Heart right ventricle (tissue), 16 donors: ENCODE data around the gene MIX23. TPM values are rescaled to one million over a fixed set of nuclear protein-coding genes. Genes with fewer than 3 reads are reported as not detected.

ENCODE experiments used
- ATAC-seq, 8 donors: fragments of 200-7000 bp; cut with Tn5 transposase; one replicate each; pipeline ENCODE4 v1.9.1; 2020; ENCODE audit warnings: mild to moderate bottlenecking in 8 of 8, moderate library complexity in 8 of 8, moderate number of reproducible peaks in 1 of 8
- DNase-seq, 2 donors: peaks; one replicate each; pipeline ENCODE4 v3.0.0-alpha.2; 2020
- H3K27ac ChIP-seq, 10 donors: fragments of 200-600 bp; sonication (generic) in 2 of 10; one replicate each; pipeline versions ENCODE4 v1.5.0 to v1.8.0; 2020 to 2022; ENCODE audit warnings: mild to moderate bottlenecking in 3 of 10
- H3K27me3 ChIP-seq, 7 donors: fragments of 200-600 bp; one replicate each; pipeline ENCODE4 v1.8.0; 2021 to 2022; ENCODE audit warnings: mild to moderate bottlenecking in 2 of 7
- H3K36me3 ChIP-seq, 9 donors: fragments of 200-600 bp; sonication (generic) in 1 of 9; one replicate each; pipeline versions ENCODE4 v1.5.0 to v1.8.0; 2020 to 2022; ENCODE audit warnings: mild to moderate bottlenecking in 2 of 9
- H3K4me1 ChIP-seq, 9 donors: fragments of 200-600 bp; sonication (generic) in 1 of 9; one replicate each; pipeline versions ENCODE4 v1.5.0 to v1.8.0; 2020 to 2022; ENCODE audit warnings: mild to moderate bottlenecking in 4 of 9
- H3K4me3 ChIP-seq, 10 donors: fragments of 200-600 bp; sonication (generic) in 2 of 10; one replicate each; pipeline versions ENCODE4 v1.5.0 to v1.8.0; 2020 to 2022; ENCODE audit warnings: mild to moderate bottlenecking in 7 of 10, moderate library complexity in 2 of 10
- H3K9me3 ChIP-seq, 11 donors: fragments of 200-600 bp in 10 of 11; sonication (generic) in 2 of 11; one replicate each; pipeline versions ENCODE4 v1.5.0 to v1.8.0; 2013 to 2022; ENCODE audit warnings: mild to moderate bottlenecking in 2 of 11, control low read depth in 1 of 11, moderate library complexity in 1 of 11
- CTCF ChIP-seq, 9 donors: fragments of 200-600 bp; sonication (generic) in 2 of 9; IDR thresholded peaks; one replicate each; pipeline versions ENCODE4 v1.5.0 to v1.8.0; 2021 to 2022; ENCODE audit warnings: antibody characterized with exemption in 9 of 9, mild to moderate bottlenecking in 5 of 9, moderate library complexity in 1 of 9
- whole genome bisulfite sequencing, 2 donors: extraction: QIAGEN DNeasy Blood & Tissue Kit; methylation state at CpG; one replicate each; pipeline ENCODE4 v1.1.7; 2013; ENCODE audit warnings: inconsistent platforms in 1 of 2; 5-methylcytosine and 5-hydroxymethylcytosine counted together
- intact Hi-C, 10 donors: fragments of 100-400 bp; cut with DNase I; formaldehyde crosslinking; loops; one replicate each; pipeline versions ENCODE4 v1.11.1 to v1.14.2; 2022
- polyA plus RNA-seq, 2 donors: library from polyadenylated mRNA; stranded (reverse); fragments of 200-250 nt; gene quantifications; one replicate each; pipeline ENCODE4 v1.2.3, GENCODE V29; 2013
- total RNA-seq, 10 donors: library from RNA; stranded (reverse); fragmentation: NEBNext Ultra II Directional in 3 of 10; extraction: Animal tissue kit (Norgen Biotek cat#: 25700) in 3 of 10; gene quantifications; one replicate each; pipeline versions ENCODE4 v1.2.1 to v1.2.4, GENCODE V29; 2021 to 2023
- donor health status: Arrhythmogenic right ventricular cardiomyopathy.
- donor health status: ischemic (EF 13 %, LVEDD 7.1; RV severe dilation, severe dysfunction).
- donor health status: healthy with polysubstance abuse.
- donor health status: DM: no; HTN: yes; CAD: no.
- donor health status: DM: no; HTN: no; CAD: no.
- donor health status: ischemic (EF 25% LVEDD 6.9; RV normal size, moderate dysfunction).
- donor health status: ischemic (EF 25% LVEDD 5.7; RV mildly dilated, moderate dysfunction).
- donor health status: healthy.
- donor health status: DM: yes; HTN: yes; CAD: no.
- donor health status: Ischemic cardiomyopathy.
- donor health status: ischemic (EF 35%, LVEDD 5.7; RV mildly dilated, moderate dysfunction).
- donor health status: nonischemic (EF 11% LVEDD 7.7; RV severe dilation, severe dysfunction).
- donor health status: DM: yes; HTN: yes; CAD: no.
- donor health status: PGD.
- donor health status: ischemic (EF 29% LVEDD 5.4; RV normal size, mild dysfunction).
- donor health status: nonischemic (EF 23%, LVEDD 6.1; RV moderate dilation, normal function).

Gene MIX23
- total and polyA plus RNA-seq, 12 donors, result 23.8 to 58.4 (median 30.1) TPM

DNA sequence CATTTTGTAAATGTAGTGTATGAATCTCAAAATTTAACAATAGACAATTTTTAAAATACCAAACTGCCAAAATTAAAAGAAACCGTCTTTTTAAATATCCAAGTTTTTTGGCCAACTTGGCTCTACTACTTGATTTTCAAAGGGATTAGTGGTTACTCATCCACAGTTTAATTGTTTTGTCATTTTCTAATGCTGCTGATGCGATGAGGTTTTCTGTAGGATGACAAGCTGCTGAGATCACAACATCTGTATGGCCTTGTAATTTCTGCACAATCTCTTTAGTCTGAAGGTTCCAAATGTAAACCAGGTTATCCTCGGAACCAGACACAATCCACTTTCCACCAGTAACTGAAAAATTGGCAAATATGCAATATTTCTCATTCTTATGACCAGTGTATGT lies 31.4 kb upstream of the MIX23 start:
- intact Hi-C loops, result no loop called here
- Histone ChIP-seq H3K9me3 (no peaks in the 10 kb centered on the region), H3K27ac (no peak overlapping the region), H3K4me1 (peaks cover 8 to 52% (median 27%) of the 10 kb centered on the region in 9 donors), H3K4me3 (no peak overlapping the region), H3K27me3 (no peaks in the 10 kb centered on the region), H3K36me3 (peaks cover 0 to 47% (median 15%) of the 10 kb centered on the region in 9 donors)
- TF ChIP-seq CTCF (IDR thresholded peaks at IDR 0.05), result no peak
- DNase-seq (no peak), ATAC-seq (no peak)
- 81 to 94% methylated on average over 3 of the region's 3 CpGs for WGBS, 2 donors

DNA sequence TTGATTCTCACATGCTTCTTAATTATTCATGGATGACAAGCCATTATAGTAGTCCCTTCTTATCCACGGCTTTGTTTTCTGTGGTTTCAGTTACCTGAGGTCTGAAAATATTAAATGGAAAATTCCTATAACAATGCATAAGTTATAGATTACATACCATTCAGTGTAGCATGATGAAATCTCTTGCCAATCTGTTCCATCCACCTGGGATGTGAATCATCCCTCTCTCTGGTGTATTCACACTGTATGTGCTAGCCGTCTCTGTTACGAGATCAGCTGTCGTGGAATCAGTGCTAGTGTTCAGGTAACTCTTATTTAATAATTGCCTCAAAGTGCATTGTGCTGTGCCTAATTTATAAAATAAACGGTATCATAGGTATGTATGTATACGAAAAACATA lies 27.6 kb upstream of the MIX23 start:
- no peaks in the 10 kb centered on the region for H3K27me3 ChIP-seq
- H3K36me3 ChIP-seq, result peaks cover 0 to 84% (median 38%) of the 10 kb centered on the region in 9 donors
- H3K4me1 ChIP-seq, result peaks cover 4 to 42% (median 21%) of the 10 kb centered on the region in 9 donors
- no peak for ATAC-seq
- no peak overlapping the region for H3K27ac ChIP-seq
- TF ChIP-seq CTCF (IDR thresholded peaks at IDR 0.05), result no peak
- no peak for DNase-seq
- no peaks in the 10 kb centered on the region for H3K9me3 ChIP-seq
- intact Hi-C loops, result no loop called here
- 91 to 92% methylated on average over 6 of the region's 6 CpGs for WGBS, 2 donors
- H3K4me3 ChIP-seq, result no peak overlapping the region

DNA sequence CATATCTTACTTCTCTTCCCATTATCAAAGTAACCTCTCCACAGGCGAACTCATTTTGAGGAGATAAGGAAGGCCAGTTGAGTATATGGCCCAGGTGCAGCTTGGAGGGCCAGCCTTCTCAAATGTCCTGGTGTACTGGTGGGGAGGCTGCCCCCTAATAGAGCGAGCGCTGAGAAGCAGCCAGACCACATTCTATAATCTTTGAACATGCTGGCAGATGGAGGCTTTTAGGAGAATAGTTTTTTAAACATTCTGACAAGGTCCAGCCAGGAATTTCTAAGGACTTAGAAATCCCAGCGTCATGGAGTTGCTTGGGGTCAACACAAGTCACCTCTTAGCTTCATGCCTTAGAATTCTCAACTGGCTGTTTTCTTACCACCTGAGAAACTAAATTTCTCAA lies 27.1 kb upstream of the MIX23 start:
- ATAC-seq (no peak), DNase-seq (no peak)
- Histone ChIP-seq H3K4me1 (peaks cover 3 to 38% (median 18%) of the 10 kb centered on the region in 9 donors), H3K27ac (peak overlapping the region in 1 of 10 donors; percentile 83), H3K9me3 (no peaks in the 10 kb centered on the region), H3K36me3 (peaks cover 0 to 90% (median 38%) of the 10 kb centered on the region in 9 donors), H3K27me3 (no peaks in the 10 kb centered on the region), H3K4me3 (peak overlapping the region in 1 of 10 donors; percentile 30)
- no peak for TF ChIP-seq CTCF (IDR thresholded peaks at IDR 0.05)
- intact Hi-C loops, result no loop called here
- 82 to 90% methylated on average over 4 of the region's 4 CpGs for WGBS, 2 donors

DNA sequence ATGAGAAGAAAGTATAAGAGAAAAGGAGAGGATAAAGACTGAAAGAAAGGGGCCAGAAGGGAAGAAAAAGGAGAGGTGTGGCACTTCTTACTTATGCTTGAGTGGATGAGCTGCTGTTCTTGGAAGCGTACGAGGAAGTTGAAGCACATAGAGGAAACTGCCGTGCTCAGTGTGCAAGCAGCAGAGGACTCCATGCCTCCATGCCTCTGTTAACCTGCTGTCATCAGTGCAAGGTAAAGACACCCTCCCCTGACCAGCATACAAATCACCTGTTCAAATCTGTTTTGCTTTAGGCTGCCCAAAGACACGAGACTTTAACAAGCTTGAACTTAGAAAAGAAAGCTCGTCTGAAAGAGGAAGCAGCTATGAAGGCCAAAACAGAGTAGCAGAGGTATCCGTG lies 26.4 kb upstream of the MIX23 start:
- no peak for TF ChIP-seq CTCF (IDR thresholded peaks at IDR 0.05)
- no peaks in the 10 kb centered on the region for H3K9me3 ChIP-seq
- intact Hi-C loops, result no loop called here
- 81% methylated on average over 6 of the region's 6 CpGs for WGBS, 2 donors
- peaks cover 0 to 96% (median 38%) of the 10 kb centered on the region in 9 donors for H3K36me3 ChIP-seq
- H3K27ac ChIP-seq, result peak overlapping the region in 2 of 10 donors; percentile 18 to 83
- ATAC-seq (no peak), DNase-seq (no peak)
- H3K27me3 ChIP-seq, result no peaks in the 10 kb centered on the region
- peaks cover 0 to 31% (median 12%) of the 10 kb centered on the region in 9 donors for H3K4me1 ChIP-seq
- H3K4me3 ChIP-seq, result peak overlapping the region in 1 of 10 donors; percentile 30
